Measurements from ENCODE around the gene COL8A1.

COL8A1 gene

GRCh38 chr3:99686469-99686868 is 48.1 kb downstream of the COL8A1 start:
- H3K4me3 ChIP-seq (replicated peaks; ENCODE audit: insufficient read depth, low read length), result no peak overlapping the region
- no peaks in the 10 kb centered on the region for H3K27me3 ChIP-seq (ENCODE audit: insufficient read depth, poor library complexity, severe bottlenecking)
- no peak overlapping the region for H3K27ac ChIP-seq (replicated peaks)
- no peak for DNase-seq (ENCODE audit: low read depth in 1 of 2, low spot score in 1 of 2)
- TF ChIP-seq GABPA (IDR thresholded peaks at IDR 0.05; ENCODE audit: low read depth) (no peak), POLR2AphosphoS5 (IDR thresholded peaks at IDR 0.05; ENCODE audit: low read depth) (no peak), SPI1 (IDR thresholded peaks at IDR 0.05; ENCODE audit: borderline replicate concordance, low read depth) (no peak), CTCF (IDR thresholded peaks at IDR 0.05; ENCODE audit: insufficient read depth, low read length) (no peak), REST (IDR thresholded peaks at IDR 0.05; ENCODE audit: insufficient replicate concordance, low read depth) (no peak)

- DNase-seq (ENCODE audit: low read depth in 1 of 2, low spot score in 1 of 2), result peak in 1 of 2 experiments; percentile 36
- TF ChIP-seq CTCF (IDR thresholded peaks at IDR 0.05; ENCODE audit: insufficient read depth, low read length) (peak; percentile 71), REST (IDR thresholded peaks at IDR 0.05; ENCODE audit: insufficient replicate concordance, low read depth) (no peak), GABPA (IDR thresholded peaks at IDR 0.05; ENCODE audit: low read depth) (no peak)
- no peaks in the 10 kb centered on the region for H3K27me3 ChIP-seq (ENCODE audit: insufficient read depth, poor library complexity, severe bottlenecking)
- no peak overlapping the region for H3K27ac ChIP-seq (replicated peaks)
- no peak overlapping the region for H3K4me3 ChIP-seq (replicated peaks; ENCODE audit: insufficient read depth, low read length)
Measured at GRCh38 chr3:99686955-99687612, 48.7 kb downstream of the COL8A1 start.

- H3K27ac ChIP-seq (replicated peaks), result no peak overlapping the region
- no peak for DNase-seq (ENCODE audit: low read depth in 1 of 2, low spot score in 1 of 2)
- no peaks in the 10 kb centered on the region for H3K27me3 ChIP-seq (ENCODE audit: insufficient read depth, poor library complexity, severe bottlenecking)
- no peak overlapping the region for H3K4me3 ChIP-seq (replicated peaks; ENCODE audit: insufficient read depth, low read length)
- TF ChIP-seq SPI1 (IDR thresholded peaks at IDR 0.05; ENCODE audit: borderline replicate concordance, low read depth) (no peak), GABPA (IDR thresholded peaks at IDR 0.05; ENCODE audit: low read depth) (no peak), REST (IDR thresholded peaks at IDR 0.05; ENCODE audit: insufficient replicate concordance, low read depth) (no peak)
Measured at GRCh38 chr3:99690761-99691369, 52.5 kb downstream of the COL8A1 start.
